Kidney (tissue), 14 donors: Measurements from ENCODE around the gene AK2. TPM values are rescaled to one million over a fixed set of nuclear protein-coding genes. Genes with fewer than 3 reads are reported as not detected.

Source experiments
- DNase-seq, 5 donors: peaks; one replicate each; pipeline ENCODE4 v3.0.0-alpha.2; 2013 to 2020
- FAIRE-seq: peaks from 2 replicates; lab custom pipeline; 2012; peaks lifted over from hg19 to GRCh38; lab: Jason Lieb, UNC
- H3K27ac ChIP-seq, 2 donors: one replicate each; pipeline ENCODE4 v1.7.0; 2013; ENCODE audit warnings: low read depth in 2 of 2, low read length in 2 of 2, inconsistent platforms in 1 of 2
- H3K27me3 ChIP-seq: one replicate; pipeline ENCODE4 v1.7.1; 2013; ENCODE audit warnings: low read length, inconsistent platforms; ENCODE audit not compliant: control insufficient read depth, insufficient read depth
- H3K36me3 ChIP-seq, 3 donors: one replicate each; pipeline versions ENCODE4 v1.7.0 to v1.7.1; 2013; ENCODE audit warnings: low read length in 3 of 3, control low read depth in 1 of 3, inconsistent platforms in 1 of 3; ENCODE audit not compliant: insufficient read depth in 3 of 3, control insufficient read depth in 2 of 3
- H3K4me1 ChIP-seq, 3 donors: one replicate each; pipeline versions ENCODE4 v1.7.0 to v1.7.1; 2013; ENCODE audit warnings: low read length in 3 of 3, inconsistent platforms in 1 of 3, low read depth in 1 of 3; ENCODE audit not compliant: control insufficient read depth in 2 of 3, insufficient read depth in 2 of 3
- H3K4me3 ChIP-seq, 3 donors: one replicate each; pipeline versions ENCODE4 v1.7.0 to v1.8.1; 2013; ENCODE audit warnings: low read length in 3 of 3, control low read depth in 1 of 3, inconsistent platforms in 1 of 3
- H3K9ac ChIP-seq, 3 donors: one replicate each; pipeline versions ENCODE4 v1.7.0 to v1.7.1; 2013; ENCODE audit warnings: low read length in 3 of 3, control low read depth in 1 of 3, inconsistent platforms in 1 of 3
- H3K9me3 ChIP-seq, 3 donors: one replicate each; pipeline versions ENCODE4 v1.7.0 to v1.7.1; 2013; ENCODE audit warnings: low read length in 3 of 3, control low read depth in 1 of 3, inconsistent platforms in 1 of 3; ENCODE audit not compliant: control insufficient read depth in 2 of 3, insufficient read depth in 1 of 3
- intact Hi-C: fragments of 100-400 bp; cut with DNase I; formaldehyde crosslinking; loops from one replicate; pipeline ENCODE4 v1.11.1; 2022
- polyA plus RNA-seq: library from polyadenylated mRNA; stranded (reverse); fragments of 350-450 nt; fragmentation: Illumina TruSeq; extraction: RNeasy Lipid Tissue Mini Kit (QIAGEN cat#74804); gene quantifications from one replicate; pipeline ENCODE4 v1.2.3, GENCODE V29; 2014; ENCODE audit warnings: low read depth, low replicate concordance; ENCODE audit not compliant: insufficient read depth
- total RNA-seq: library from RNA; stranded (reverse); fragmentation: NEBNext Ultra II Directional; extraction: Animal tissue kit (Norgen Biotek cat#: 25700); gene quantifications from one replicate; pipeline ENCODE4 v1.2.1, GENCODE V29; 2021
- TF ChIP-seq, protein P1 (sequence below): IDR thresholded peaks from 3 replicates; pipeline ENCODE4 v1.5.1; 2012; ENCODE audit warnings: mild to moderate bottlenecking, moderate library complexity, borderline replicate concordance; ENCODE audit not compliant: insufficient read depth; ENCODE audit errors: extremely low read depth
- donor health status: control.
- donor health status: control.
- donor health status: control.
- donor health status: control.
- donor health status: control.
- donor health status: DM: yes; HTN: yes; CAD: no.
- donor health status: Normal renal cell carcinoma (clear cell type).

Gene AK2
- total and polyA plus RNA-seq, 2 donors from 2014 or later, result 172 to 334 TPM

DNA sequence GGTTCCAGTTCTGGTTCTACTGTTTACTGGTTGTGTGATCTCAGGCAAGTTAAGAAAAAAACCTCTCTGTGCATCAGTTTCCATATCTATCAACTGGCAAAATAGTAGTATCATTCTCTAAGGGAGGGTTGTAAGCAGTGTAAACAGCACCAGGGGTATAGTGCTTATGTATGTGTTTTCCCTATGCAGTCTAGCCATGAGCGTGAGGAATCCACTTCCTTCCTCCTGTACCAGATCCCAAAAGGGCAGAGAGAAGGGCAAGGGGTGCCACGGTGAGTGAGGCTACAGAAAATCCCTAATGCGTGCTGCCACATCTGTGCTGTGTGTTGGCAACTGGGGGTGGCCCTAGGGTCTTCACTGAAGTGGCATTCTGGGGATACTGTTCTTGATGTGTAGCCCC lies 53.7 kb downstream of the AK2 start:
- H3K9ac ChIP-seq, result no peak overlapping the region
- TF ChIP-seq, protein P1, sequence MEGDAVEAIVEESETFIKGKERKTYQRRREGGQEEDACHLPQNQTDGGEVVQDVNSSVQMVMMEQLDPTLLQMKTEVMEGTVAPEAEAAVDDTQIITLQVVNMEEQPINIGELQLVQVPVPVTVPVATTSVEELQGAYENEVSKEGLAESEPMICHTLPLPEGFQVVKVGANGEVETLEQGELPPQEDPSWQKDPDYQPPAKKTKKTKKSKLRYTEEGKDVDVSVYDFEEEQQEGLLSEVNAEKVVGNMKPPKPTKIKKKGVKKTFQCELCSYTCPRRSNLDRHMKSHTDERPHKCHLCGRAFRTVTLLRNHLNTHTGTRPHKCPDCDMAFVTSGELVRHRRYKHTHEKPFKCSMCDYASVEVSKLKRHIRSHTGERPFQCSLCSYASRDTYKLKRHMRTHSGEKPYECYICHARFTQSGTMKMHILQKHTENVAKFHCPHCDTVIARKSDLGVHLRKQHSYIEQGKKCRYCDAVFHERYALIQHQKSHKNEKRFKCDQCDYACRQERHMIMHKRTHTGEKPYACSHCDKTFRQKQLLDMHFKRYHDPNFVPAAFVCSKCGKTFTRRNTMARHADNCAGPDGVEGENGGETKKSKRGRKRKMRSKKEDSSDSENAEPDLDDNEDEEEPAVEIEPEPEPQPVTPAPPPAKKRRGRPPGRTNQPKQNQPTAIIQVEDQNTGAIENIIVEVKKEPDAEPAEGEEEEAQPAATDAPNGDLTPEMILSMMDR, result no peak
- H3K27me3 ChIP-seq, result no peaks in the 10 kb centered on the region
- H3K4me1 ChIP-seq, result peaks cover 4 to 12% (median 11%) of the 10 kb centered on the region in 3 donors
- no peak overlapping the region for H3K4me3 ChIP-seq
- FAIRE-seq (no peak), DNase-seq (no peak)
- intact Hi-C loops, result no loop called here
- H3K27ac ChIP-seq, result no peak overlapping the region
- H3K9me3 ChIP-seq, result no peaks in the 10 kb centered on the region
- no peaks in the 10 kb centered on the region for H3K36me3 ChIP-seq

DNA sequence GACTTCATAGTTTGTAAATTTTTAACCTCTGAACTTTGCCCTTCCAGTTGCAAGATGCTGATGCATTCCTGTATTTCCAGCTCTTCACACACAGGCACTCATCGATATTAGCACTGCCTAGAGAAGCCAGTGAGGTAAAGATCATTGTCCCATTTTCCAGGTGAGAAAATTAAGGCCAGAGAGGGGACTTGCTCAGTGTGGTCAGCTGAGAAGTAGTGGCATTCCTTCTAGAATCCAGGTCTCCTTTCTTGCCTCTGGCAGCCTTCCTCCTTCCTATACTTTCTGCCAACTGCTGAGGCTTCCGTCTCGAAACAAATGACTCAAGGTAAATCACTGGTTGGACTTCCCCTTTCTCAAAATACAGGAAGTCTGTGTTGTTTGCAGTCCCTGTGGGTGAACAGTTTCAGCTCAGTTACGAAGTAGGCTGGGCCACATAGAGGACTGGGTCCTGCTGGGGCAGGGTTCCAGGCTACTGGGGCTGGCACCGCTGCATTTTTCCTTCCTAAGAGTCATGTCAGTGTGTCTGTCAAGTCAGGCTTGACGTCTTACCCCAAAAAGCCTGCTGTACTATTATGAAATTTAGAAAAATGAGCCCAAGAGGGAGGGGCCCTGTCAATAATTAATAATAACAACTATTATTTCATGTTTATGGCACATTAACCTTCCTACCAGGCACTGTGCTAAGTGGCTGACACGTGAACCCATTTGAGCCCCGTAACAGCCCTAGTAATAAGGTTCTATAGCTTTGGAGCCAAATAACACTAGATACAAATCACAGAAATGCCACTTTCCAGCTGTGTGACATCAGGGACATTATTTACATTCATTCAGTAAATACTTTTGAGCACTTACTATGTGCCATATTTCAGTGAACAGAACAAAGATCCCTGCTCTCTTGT lies 55.4 kb downstream of the AK2 start:
- FAIRE-seq (no peak), DNase-seq (peak; percentile 32 to 84 (median 51))
- Histone ChIP-seq H3K27ac (peak overlapping the region; percentile 65 to 86), H3K27me3 (no peaks in the 10 kb centered on the region), H3K9me3 (no peaks in the 10 kb centered on the region), H3K9ac (peak overlapping the region in 1 of 3 donors; percentile 28), H3K36me3 (no peaks in the 10 kb centered on the region), H3K4me3 (peak overlapping the region in 1 of 3 donors; percentile 2), H3K4me1 (peaks cover 4 to 11% (median 8%) of the 10 kb centered on the region in 3 donors)
- TF ChIP-seq, protein P1, result no peak
- intact Hi-C loops, result no loop called here

DNA sequence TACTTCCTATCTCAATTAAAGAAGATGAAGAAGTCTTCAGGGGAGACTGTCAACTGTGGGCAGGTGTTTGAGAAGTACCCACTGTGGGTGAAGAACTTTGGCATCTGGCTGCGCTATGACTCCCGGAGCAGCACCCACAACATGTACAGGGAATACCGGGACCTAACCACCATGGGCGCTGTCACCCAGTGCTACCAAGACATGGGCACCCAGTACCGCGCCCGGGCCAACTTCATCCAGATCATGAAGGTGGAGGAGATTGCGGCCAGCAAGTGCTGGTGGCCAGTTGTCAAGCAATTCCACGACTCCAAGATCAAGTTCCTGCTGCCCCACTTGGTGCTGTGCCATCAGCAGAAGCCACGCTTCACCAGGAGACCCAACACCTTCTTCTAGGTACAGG lies 56.6 kb downstream of the AK2 start:
- TF ChIP-seq, protein P1, result no peak
- H3K4me1 ChIP-seq, result peaks cover 4 to 11% (median 8%) of the 10 kb centered on the region in 3 donors
- peak overlapping the region in 1 of 2 donors; percentile 84 for H3K27ac ChIP-seq
- no peaks in the 10 kb centered on the region for H3K36me3 ChIP-seq
- no peak overlapping the region for H3K9ac ChIP-seq
- no peaks in the 10 kb centered on the region for H3K9me3 ChIP-seq
- no peaks in the 10 kb centered on the region for H3K27me3 ChIP-seq
- DNase-seq (peak in 1 of 5 donors; percentile 28), FAIRE-seq (no peak)
- no peak overlapping the region for H3K4me3 ChIP-seq
- intact Hi-C loops, result no loop called here
